Measurements from ENCODE around the gene LPA.
"Not testable (repeated sequence)": the region's sequence is repeated elsewhere in the genome, so short reads cannot be mapped to it uniquely, and the experiment has no call there.

The LPA gene

DNA sequence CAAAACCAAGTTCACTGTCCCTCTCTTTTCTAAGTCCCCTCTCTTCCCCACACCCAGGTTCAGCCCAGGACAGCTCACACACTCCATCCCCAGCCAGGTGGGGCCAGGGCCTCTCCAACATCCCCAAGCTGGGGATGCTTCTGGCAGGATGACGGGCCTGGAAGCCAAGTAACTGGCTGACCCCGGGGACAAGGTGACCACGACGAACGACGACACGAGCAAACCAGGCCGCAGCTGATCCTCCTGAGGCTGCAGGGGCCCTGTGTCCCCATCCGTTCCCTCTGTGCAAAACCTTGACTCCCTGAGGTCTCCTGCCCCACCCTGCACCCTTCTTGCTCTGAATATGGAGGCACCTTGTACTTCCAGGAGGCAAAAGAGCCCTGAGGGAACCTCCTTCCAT is 26.4 kb upstream of the LPA start:
- DNase-seq (ENCODE audit: low read depth), result no peak
- TF ChIP-seq, protein P1, sequence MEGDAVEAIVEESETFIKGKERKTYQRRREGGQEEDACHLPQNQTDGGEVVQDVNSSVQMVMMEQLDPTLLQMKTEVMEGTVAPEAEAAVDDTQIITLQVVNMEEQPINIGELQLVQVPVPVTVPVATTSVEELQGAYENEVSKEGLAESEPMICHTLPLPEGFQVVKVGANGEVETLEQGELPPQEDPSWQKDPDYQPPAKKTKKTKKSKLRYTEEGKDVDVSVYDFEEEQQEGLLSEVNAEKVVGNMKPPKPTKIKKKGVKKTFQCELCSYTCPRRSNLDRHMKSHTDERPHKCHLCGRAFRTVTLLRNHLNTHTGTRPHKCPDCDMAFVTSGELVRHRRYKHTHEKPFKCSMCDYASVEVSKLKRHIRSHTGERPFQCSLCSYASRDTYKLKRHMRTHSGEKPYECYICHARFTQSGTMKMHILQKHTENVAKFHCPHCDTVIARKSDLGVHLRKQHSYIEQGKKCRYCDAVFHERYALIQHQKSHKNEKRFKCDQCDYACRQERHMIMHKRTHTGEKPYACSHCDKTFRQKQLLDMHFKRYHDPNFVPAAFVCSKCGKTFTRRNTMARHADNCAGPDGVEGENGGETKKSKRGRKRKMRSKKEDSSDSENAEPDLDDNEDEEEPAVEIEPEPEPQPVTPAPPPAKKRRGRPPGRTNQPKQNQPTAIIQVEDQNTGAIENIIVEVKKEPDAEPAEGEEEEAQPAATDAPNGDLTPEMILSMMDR (conservative IDR thresholded peaks at IDR 0.05; ENCODE audit: low read depth, low read length), result no peak
- H3K4me3 ChIP-seq (ENCODE audit: low read depth, low read length), result no peak overlapping the region

DNA sequence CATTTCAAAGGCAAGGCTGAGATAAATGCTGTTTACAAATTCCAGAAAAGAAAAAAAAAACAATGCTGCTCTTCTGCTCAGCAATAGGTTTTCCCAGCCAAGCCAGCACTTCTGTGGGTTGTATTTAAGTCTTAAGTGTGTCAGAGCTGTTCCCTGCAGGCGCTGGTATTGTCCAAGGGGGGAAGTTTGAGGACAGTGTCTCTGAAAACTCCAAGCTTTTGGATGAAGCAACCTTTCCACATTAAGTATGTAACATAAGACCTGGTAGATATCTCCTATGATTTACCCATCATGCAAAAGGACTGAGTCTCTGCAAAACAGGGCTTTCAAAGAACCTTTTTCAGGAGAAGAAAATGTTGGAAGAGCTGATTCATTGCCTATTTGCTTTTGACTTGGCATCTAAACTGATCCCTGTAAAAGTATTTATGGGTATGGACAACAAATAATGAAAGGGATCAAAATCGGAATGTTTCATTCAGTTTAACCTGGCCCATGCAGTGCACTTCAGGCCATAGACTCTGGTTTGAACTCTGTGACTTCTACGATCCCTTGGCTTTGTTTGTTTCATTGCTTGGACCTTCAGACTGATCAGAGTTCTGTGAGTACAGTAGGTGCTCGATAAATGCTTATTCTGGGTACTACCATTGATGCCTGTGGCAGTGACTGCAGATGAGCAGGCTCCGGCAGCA is 21.8 kb upstream of the LPA start:
- TF ChIP-seq, protein P1 (conservative IDR thresholded peaks at IDR 0.05; ENCODE audit: low read depth, low read length), result no peak
- DNase-seq (ENCODE audit: low read depth), result no peak
- no peak overlapping the region for H3K4me3 ChIP-seq (ENCODE audit: low read depth, low read length)

DNA sequence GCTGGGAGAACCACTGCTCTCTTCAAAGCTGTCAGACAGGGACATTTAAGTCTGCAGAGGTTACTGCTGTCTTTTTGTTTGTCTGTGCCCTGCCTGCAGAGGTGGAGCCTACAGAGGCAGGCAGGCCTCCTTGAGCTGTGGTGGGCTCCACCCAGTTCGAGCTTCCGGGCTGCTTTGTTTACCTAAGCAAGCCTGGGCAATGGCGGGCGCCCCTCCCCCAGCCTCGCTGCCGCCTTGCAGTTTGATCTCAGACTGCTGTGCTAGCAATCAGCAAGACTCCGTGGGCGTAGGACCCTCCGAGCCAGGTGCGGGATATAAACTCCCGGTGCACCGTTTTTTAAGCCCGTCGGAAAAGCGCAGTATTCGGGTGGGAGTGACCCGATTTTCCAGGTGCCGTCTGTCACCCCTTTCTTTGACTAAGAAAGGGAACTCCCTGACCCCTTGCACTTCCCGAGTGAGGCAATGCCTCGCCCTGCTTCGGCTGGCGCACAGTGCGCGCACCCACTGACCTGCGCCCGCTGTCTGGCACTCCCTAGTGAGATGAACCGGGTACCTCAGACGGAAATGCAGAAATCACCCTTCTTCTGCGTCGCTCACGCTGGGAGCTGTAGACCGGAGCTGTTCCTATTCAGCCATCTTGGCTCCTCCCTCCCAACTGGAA is 21.2 kb upstream of the LPA start:
- DNase-seq (ENCODE audit: low read depth), result not testable (repeated sequence)

DNA sequence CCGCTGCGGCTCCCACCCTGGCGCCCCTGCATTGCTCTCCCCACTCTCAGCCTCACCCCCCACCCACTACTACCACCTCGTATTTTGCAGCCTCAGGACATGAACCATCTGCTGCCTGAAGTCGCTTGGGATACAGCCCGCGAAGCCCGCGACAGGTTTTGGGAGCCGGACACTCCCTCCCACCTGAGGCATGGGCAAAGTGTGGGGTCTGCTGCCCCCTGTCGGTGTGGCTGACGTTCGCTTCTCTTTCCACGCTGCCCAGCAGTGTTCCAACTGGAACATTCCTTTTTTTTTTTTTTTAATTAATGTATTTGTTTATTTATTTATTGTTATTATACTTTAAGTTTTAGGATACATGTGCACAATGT is 15.3 kb upstream of the LPA start:
- no peak for DNase-seq (ENCODE audit: low read depth)
- H3K4me3 ChIP-seq (ENCODE audit: low read depth, low read length), result no peak overlapping the region
- TF ChIP-seq, protein P1 (conservative IDR thresholded peaks at IDR 0.05; ENCODE audit: low read depth, low read length), result no peak

More for the DNA sequence above, 21.2 kb upstream of the LPA start:
- H3K4me3 ChIP-seq (ENCODE audit: low read depth, low read length), result not testable (repeated sequence)

DNA sequence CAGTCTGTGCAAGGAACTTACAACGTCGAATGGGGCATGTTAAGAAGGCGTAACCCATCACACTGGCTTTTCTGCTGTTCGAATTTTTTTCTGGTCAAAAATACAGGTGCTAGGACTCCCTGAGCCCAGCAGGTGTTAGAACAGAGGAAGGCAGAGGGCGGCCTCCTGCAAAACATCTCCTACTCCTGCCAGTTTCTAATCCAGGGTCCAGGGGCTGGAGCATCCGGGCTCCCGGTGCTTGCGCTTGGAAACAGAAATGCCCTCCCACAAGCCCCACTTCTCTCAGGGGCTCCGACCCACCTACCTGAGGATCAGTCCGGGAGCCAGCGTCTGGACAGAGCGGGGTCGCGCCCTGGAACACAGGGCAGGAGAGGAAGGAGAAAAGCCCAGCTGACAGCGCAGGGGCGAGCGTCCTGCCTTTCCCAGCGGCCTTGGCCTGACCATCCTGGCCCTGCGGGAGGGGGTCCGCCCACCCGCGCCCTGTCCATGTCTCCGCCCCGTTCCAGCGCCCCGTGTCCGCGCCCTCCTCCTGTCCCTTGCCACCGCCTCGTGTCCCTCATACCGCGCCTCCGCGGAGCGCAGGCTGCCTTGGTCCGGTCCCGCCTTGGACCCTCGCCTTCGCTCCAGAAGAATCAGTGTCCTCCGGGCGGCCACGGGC is 14.8 kb upstream of the LPA start:
- no peak for DNase-seq (ENCODE audit: low read depth)
- TF ChIP-seq, protein P1 (conservative IDR thresholded peaks at IDR 0.05; ENCODE audit: low read depth, low read length), result no peak
- no peak overlapping the region for H3K4me3 ChIP-seq (ENCODE audit: low read depth, low read length)

DNA sequence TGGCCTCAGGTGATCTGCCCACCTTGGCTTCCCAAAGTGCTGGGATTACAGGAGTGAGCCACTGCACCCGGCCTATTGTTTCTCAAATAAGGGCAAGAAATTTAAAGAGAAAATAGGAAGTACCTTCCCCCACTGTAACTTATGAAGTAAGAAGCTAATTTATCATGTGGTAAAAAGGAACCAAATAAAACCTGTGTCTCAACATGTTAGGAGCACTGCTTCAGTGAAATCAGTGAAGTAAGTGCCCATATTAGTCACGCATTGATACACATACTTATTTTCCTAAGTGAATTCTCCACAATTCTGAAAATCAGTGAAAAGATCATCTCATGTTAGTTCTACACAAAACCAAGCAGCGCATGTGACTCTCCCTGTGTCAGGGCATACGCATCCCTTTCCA is 14.2 kb upstream of the LPA start:
- DNase-seq (ENCODE audit: low read depth), result no peak
- no peak overlapping the region for H3K4me3 ChIP-seq (ENCODE audit: low read depth, low read length)
- TF ChIP-seq, protein P1 (conservative IDR thresholded peaks at IDR 0.05; ENCODE audit: low read depth, low read length), result no peak

DNA sequence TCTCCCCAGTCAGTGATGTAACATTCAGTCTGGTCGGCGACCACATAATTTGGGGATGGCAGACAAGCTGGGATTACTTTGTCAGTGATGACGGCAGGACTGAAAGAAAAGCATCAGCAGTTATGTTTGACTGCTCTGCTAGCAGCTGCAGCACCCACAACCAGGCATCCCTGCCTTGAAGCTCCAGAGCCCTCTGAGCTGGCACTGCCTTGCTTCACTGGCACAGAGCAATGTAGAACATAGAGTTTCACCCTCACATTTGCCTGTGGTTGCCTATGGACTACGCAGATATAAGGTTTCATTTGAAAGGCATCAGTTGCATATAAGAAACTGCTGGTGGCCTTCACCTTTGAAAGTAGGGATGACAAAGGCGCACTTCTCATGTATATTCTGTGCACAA is 12.3 kb upstream of the LPA start:
- H3K4me3 ChIP-seq (ENCODE audit: low read depth, low read length); DNase-seq (ENCODE audit: low read depth): not testable (repeated sequence)

DNA sequence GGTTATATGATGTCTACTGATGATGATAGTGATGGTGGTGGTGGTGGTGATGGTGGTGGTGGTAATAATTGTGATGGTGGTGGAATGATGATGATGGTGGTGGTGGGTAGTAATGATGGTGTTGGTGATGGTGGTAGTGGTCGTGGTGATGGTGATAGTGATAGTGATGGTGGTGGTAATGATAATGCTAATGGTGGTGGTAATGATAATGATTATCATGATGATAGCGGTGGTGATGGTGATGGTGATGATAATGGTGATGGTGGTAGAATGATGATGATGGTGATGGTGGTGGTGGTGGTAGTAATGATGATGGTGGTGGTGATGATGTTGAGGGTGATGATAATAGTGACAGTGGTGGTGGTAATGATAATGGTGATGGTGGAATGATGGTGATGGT is 4.5 kb upstream of the LPA start:
- no peak for DNase-seq (ENCODE audit: low read depth)
- H3K4me3 ChIP-seq (ENCODE audit: low read depth, low read length), result no peak overlapping the region
- TF ChIP-seq, protein P1 (conservative IDR thresholded peaks at IDR 0.05; ENCODE audit: low read depth, low read length), result no peak

Data from choroid plexus epithelial cell (primary cell).